Epithelial cell of prostate (primary cell): Measurements from ENCODE around the gene OPN5.

ENCODE experiments used
- DNase-seq: peaks from one replicate; pipeline ENCODE4 v3.0.0-alpha.2; 2011; ENCODE audit warnings: low read depth, low spot score
- H3K27ac ChIP-seq: fragments of 450-650 bp; 2 replicates; pipeline ENCODE4 v1.5.1; 2017; ENCODE audit warnings: mild to moderate bottlenecking

The OPN5 gene

DNA sequence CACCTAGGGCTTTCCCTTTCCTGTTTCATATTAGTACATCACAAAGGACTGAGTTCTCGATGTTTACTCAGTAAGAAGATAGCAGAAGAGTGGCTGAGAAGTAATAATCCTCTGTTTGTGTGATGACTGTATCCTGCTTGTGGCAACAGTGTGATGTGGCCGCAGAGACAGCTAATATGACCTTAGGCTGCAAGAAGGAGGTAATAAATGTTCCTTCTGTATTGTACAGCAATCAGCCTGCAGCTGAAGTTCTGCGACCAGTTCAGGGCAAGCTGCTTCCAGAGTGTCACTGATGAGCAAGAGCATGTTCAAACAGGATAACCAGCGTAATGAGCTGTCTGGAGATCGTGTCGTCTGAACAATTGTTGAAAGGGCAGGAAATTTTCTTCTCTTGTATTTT is 70.9 kb downstream of the OPN5 start:
- peak overlapping the region; percentile 28 for H3K27ac ChIP-seq
- DNase-seq, result peak; percentile 54

DNA sequence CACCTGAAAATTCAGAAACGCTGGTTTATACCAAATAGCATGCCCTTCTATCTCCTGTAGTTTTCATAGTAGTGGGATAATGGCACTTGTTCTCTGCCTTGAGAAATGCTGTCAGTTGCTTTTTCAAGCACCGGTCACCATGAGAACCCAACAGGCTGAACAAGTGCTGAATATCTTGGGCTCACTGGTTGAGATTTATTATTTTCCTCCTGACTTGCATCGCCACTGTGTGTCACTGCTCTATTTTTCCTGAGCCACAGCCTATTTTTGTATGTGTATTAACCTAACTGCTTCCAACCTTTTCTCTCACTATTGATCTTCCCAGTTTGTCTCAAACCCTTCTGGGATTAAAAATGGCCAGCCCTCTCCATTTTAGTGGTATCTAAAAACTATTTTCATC is 71.9 kb downstream of the OPN5 start:
- no peak overlapping the region for H3K27ac ChIP-seq
- no peak for DNase-seq

DNA sequence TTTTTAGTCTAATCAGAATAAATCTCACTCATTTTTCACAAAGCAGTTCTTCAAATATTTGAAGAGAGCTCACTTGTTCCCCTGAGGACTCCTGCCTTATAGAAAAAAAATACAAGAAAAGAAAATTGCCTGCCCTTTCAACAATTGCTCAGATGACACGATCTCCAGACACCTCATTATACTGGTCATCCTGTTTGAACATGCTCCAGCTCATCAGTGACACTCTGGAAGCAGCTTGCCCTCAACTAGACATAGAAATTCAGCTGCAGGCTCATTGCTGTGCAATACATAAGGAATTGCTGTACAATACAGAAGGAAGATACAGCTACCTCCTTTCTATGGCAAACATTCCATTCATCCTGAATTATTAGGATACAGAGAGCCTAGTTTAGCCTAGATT is 73.1 kb downstream of the OPN5 start:
- DNase-seq, result no peak
- H3K27ac ChIP-seq, result no peak overlapping the region

DNA sequence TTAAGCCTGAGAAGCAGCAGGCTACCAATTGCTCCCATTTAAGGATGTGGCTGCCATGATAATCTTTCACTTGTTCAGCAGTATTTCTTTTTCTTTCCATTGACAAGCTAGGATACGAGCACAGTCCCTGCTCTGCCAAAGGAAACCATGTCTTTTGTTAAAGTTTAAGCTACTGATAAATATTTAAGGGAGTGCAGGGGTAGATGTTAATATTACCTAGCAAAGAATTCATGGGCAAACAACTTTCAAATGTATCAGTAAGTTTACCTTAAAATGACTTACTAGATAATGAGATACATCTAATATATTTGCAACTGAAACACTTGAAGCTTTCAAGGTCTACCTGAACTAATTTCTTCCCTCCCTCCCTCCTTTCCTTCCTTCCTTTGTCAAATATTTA is 77.3 kb downstream of the OPN5 start:
- DNase-seq, result no peak
- H3K27ac ChIP-seq, result no peak overlapping the region

DNA sequence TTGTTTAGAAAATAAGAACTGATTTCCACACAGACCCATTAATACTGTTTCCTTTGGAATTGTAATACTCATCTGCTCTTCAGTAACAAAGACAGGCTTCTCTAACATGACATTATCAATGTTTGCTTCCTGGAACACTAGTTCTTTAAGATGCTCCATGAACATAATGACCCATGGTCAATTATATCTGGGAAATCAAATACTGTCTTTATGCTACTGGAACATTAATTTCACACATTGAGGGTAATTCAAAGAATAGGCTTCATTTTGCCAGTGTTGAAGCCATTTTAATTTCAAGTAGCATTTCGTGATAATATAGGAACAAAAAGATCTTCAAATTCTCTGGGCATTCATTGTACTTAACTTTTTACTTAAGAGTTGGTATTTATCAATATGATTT is 80.9 kb downstream of the OPN5 start:
- DNase-seq, result no peak
- no peak overlapping the region for H3K27ac ChIP-seq

DNA sequence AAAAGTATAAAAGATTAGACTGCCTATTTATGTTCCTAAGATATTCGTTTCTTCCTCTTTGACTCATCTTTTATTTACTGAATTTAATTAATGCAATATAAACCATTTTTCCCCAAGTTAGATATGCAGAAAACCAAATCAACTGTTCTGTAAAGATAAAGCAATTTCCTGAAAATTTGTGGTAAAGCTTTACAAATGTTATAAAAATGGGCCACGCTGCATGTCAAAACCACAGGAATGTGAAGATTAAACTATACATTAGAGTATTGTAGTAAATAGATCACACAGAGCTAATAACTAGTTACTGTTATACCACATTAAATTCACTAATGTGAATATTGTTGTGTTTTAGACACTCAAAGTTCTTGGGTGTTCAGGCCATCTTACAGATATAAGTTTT is 83.4 kb downstream of the OPN5 start:
- no peak for DNase-seq
- no peak overlapping the region for H3K27ac ChIP-seq

DNA sequence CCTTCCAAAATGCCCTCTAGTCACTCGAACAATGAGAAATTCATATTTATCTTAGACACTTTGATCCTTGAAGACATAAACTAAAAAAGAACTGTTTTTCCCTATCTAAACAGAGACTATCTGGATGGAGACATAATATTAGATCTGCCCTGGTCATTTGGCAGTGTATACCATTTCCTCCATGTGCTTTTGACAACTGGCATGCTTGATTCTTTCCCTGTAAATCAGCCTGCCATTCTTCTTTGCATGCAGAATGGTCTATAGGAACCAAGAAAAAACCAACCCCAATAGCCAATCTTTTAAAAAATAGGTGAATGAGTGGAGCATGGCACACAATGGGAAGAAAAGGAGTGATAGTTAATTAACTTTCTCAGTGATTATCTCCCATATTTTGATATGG is 93.8 kb downstream of the OPN5 start:
- no peak for DNase-seq
- no peak overlapping the region for H3K27ac ChIP-seq
